Ascending aorta (tissue), 2 donors: Measurements from ENCODE around the gene SLC7A9. TPM values are rescaled to one million over a fixed set of nuclear protein-coding genes. Genes with fewer than 3 reads are reported as not detected.

Experiments
- DNase-seq, 2 donors: peaks; one replicate each; pipeline ENCODE4 v3.0.0-alpha.2; 2019; ENCODE audit warnings: low spot score in 2 of 2
- H3K27ac ChIP-seq, 2 donors: fragments of 200-600 bp; sonication (generic); one replicate each; pipeline ENCODE4 v1.5.1; 2016 to 2017; ENCODE audit warnings: mild to moderate bottlenecking in 1 of 2
- H3K27me3 ChIP-seq: fragments of 200-600 bp; sonication (generic); one replicate; pipeline ENCODE4 v1.5.1; 2017
- H3K36me3 ChIP-seq, 2 donors: fragments of 200-600 bp; sonication (generic); one replicate each; pipeline ENCODE4 v1.5.1; 2016
- H3K4me1 ChIP-seq, 2 donors: fragments of 200-600 bp; sonication (generic); one replicate each; pipeline ENCODE4 v1.5.1; 2016 to 2017; ENCODE audit warnings: mild to moderate bottlenecking in 1 of 2
- H3K4me3 ChIP-seq, 2 donors: fragments of 200-600 bp; sonication (generic); one replicate each; pipeline ENCODE4 v1.5.1; 2016 to 2017; ENCODE audit warnings: mild to moderate bottlenecking in 1 of 2
- H3K9me3 ChIP-seq, 2 donors: fragments of 200-600 bp; sonication (generic); one replicate each; pipeline ENCODE4 v1.5.1; 2016
- intact Hi-C: fragments of 100-400 bp; cut with DNase I; formaldehyde crosslinking; loops from one replicate; pipeline ENCODE4 v1.15.1; 2023
- total RNA-seq: library from RNA; depleted of rRNA; stranded (reverse); fragments of >200 nt; gene quantifications from one replicate; pipeline ENCODE4 v1.1.0, GENCODE V29; 2016
- TF ChIP-seq, protein P1 (sequence below), 3 experiments: fragments of 200-600 bp in 2 of 3; fragments of 450-650 bp in 1 of 3; sonication (generic) in 2 of 3; IDR thresholded peaks; one replicate each; pipeline ENCODE4 v1.5.1; 2016 to 2019; ENCODE audit warnings: antibody characterized with exemption in 3 of 3, mild to moderate bottlenecking in 1 of 3, moderate library complexity in 1 of 3

The SLC7A9 gene
- total RNA-seq, 1 donor from 2014 or later, result not detected

DNA sequence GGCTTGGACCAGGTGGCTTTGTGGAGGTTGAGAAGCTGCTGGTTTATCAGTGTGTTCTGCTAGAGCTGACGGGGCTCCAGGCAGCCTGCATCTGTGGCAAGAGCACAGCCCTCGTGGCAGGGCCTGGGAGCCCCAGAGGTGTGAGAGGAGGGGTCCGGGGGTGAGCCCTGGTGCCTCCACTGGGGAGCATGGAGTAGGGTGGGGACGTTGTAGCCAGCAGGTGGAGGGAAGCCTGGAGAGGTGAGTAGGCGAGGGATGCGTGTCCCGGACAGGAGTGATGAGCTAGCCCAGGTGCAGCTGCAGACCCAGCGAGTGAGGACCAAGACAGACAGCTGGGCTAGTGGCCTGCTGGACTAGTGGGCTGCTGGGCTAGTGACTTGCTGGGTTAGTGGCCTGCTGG is 51.0 kb downstream of the SLC7A9 start:
- DNase-seq, result no peak
- Histone ChIP-seq H3K27ac (no peak overlapping the region), H3K36me3 (no peaks in the 10 kb centered on the region), H3K4me3 (no peak overlapping the region), H3K27me3 (no peaks in the 10 kb centered on the region), H3K4me1 (no peaks in the 10 kb centered on the region), H3K9me3 (no peaks in the 10 kb centered on the region)
- TF ChIP-seq, protein P1, sequence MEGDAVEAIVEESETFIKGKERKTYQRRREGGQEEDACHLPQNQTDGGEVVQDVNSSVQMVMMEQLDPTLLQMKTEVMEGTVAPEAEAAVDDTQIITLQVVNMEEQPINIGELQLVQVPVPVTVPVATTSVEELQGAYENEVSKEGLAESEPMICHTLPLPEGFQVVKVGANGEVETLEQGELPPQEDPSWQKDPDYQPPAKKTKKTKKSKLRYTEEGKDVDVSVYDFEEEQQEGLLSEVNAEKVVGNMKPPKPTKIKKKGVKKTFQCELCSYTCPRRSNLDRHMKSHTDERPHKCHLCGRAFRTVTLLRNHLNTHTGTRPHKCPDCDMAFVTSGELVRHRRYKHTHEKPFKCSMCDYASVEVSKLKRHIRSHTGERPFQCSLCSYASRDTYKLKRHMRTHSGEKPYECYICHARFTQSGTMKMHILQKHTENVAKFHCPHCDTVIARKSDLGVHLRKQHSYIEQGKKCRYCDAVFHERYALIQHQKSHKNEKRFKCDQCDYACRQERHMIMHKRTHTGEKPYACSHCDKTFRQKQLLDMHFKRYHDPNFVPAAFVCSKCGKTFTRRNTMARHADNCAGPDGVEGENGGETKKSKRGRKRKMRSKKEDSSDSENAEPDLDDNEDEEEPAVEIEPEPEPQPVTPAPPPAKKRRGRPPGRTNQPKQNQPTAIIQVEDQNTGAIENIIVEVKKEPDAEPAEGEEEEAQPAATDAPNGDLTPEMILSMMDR (IDR thresholded peaks at IDR 0.05), result no peak
- intact Hi-C loops, result no loop called here

DNA sequence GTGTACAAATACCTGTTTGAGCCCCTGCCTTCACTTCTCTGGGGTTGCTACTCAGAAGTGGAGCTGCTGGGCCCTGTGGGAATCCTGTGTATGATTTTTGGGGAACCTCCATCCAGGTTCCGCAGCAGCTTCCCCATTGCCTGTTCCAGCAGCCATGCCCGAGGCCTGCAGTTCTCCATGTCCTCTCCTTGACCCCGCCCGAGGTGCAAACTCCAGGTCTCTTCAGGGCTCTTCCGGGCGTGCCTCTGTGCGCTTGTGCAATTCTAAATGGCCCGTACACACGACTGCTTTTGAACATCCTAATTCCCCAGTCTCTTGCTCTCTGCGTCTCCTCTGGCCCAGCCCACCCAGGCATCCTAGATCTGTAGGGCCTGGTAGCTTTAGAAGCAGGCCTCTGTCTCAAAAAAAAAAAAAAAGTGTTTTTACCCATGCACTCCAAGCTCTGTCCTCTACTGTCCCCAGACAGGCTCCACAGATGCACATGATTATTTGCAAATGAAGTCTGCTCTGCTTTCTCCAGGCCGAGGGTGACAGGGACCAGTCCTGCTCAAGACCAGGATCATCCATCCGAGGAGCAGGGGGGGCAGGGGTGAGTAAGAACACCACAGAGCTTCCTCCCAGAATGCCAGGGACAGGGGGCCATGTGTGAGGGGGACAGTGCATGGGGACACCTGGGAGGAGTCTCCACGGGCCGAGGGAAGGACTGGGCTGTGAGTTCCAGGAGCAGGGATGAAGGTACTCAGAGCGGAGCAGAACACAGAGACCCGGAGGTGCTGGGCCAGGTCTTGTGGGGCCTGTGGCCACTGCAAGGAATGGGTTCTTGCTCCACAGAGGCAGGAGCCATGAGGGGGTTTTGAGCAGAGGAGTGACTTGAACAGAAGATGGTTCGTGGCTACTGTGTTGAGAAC is 51.7 kb downstream of the SLC7A9 start:
- Histone ChIP-seq H3K27me3 (no peaks in the 10 kb centered on the region), H3K9me3 (no peaks in the 10 kb centered on the region), H3K4me3 (no peak overlapping the region), H3K27ac (no peak overlapping the region), H3K4me1 (no peaks in the 10 kb centered on the region), H3K36me3 (no peaks in the 10 kb centered on the region)
- TF ChIP-seq, protein P1 (IDR thresholded peaks at IDR 0.05), result no peak
- intact Hi-C loops, result no loop called here
- no peak for DNase-seq

DNA sequence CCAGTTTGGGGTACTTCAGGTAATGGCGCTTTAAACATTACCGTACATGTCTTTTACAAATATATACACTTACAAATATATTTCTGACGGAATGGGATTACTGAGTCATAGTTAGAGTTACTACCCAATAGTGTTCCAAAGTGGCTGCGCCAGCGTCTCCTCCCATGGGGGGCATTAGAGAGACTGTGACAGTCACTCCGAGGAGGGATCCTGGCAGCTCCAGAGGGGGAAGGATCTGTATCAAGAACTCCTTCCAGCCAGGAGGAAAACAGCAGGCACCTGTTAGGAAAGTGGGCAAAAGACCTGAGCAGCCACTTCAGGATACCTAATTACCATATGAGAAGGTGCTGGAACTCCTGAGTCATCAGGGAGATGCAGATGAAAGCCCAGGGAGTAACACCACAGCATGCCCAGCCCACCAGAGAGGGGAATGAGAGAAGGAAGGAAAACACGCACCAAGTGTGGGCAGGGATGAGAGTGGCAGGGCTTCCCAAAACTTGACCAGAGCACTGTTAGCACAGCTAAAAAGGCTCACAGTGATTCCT is 52.9 kb downstream of the SLC7A9 start:
- TF ChIP-seq, protein P1 (IDR thresholded peaks at IDR 0.05), result no peak
- intact Hi-C loops, result no loop called here
- DNase-seq, result no peak
- no peak overlapping the region for H3K4me3 ChIP-seq
- H3K9me3 ChIP-seq, result no peaks in the 10 kb centered on the region
- H3K27ac ChIP-seq, result no peak overlapping the region
- no peaks in the 10 kb centered on the region for H3K36me3 ChIP-seq
- H3K4me1 ChIP-seq, result no peaks in the 10 kb centered on the region
- H3K27me3 ChIP-seq, result no peaks in the 10 kb centered on the region

DNA sequence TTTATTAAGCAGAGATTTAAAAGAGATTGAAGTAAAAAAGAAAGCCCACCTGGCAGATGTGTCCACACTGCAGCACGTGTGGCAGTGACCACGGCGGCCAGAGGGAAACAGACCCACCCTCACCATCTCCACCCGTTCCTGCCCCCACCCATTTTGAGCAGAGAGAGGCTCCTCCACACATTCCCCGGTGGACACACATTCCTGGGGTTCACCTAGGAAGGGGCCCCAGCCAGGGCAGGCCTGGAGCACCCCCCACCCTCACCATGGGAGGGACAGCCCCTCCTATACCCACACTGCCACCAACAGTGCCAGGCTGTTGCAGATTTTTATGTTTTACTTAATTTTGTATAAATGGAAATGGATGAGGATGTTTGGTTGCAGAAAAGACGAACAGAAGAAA is 54.9 kb downstream of the SLC7A9 start:
- DNase-seq, result no peak
- H3K27me3 ChIP-seq, result no peaks in the 10 kb centered on the region
- no peak overlapping the region for H3K4me3 ChIP-seq
- no peak overlapping the region for H3K27ac ChIP-seq
- TF ChIP-seq, protein P1 (IDR thresholded peaks at IDR 0.05), result no peak
- intact Hi-C loops, result no loop called here
- no peaks in the 10 kb centered on the region for H3K36me3 ChIP-seq
- H3K9me3 ChIP-seq, result no peaks in the 10 kb centered on the region
- no peaks in the 10 kb centered on the region for H3K4me1 ChIP-seq

DNA sequence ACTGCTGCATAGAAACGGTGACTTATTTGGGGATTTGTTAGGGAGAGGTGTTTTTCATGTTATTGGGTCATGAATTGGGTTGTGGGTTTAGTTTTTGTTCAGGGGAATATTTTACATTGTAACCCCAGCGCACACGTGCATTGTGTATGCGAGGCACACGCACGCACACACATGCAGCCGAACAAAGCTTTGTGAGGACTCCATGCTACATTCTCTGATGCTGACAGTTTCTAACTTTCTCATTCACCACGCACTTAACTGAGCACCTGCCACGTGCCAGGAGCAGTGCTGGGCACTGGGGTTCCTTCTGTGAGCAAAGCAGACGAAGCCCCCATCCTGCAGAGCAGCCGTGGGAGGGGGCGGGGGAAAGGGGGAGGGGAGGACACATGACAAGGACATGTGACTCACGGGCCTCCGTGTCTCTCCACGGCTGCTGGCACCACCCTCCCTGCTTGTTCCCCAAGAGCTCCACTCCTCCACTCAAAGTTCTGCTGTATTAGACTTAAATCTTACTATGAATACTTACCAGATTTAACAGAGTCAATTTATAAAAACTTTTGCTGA is 55.6 kb downstream of the SLC7A9 start:
- no peak overlapping the region for H3K27ac ChIP-seq
- H3K36me3 ChIP-seq, result no peaks in the 10 kb centered on the region
- TF ChIP-seq, protein P1 (IDR thresholded peaks at IDR 0.05), result no peak
- no peak for DNase-seq
- no peaks in the 10 kb centered on the region for H3K4me1 ChIP-seq
- intact Hi-C loops, result no loop called here
- no peaks in the 10 kb centered on the region for H3K9me3 ChIP-seq
- H3K27me3 ChIP-seq, result no peaks in the 10 kb centered on the region
- no peak overlapping the region for H3K4me3 ChIP-seq
